Measurements from ENCODE around the gene MPV17L2. TPM values are rescaled to one million over a fixed set of nuclear protein-coding genes. Genes with fewer than 3 reads are reported as not detected.

MPV17L2 gene
- total and polyA plus RNA-seq, 4 donors = 3.6 to 28.0 (median 14.1) TPM

GRCh38 chr19:18176367-18177310 lies 16.4 kb upstream of the MPV17L2 start:
- peaks cover 4 to 13% (median 8%) of the 10 kb centered on the region in 4 donors for H3K4me1 ChIP-seq (ENCODE audit: control insufficient read depth in 4 of 4, insufficient read depth in 4 of 4, low read length in 3 of 4)
- WGBS = 93% methylated on average over 19 of the region's 19 CpGs
- no peaks in the 10 kb centered on the region for H3K27me3 ChIP-seq (ENCODE audit: control insufficient read depth in 4 of 4, insufficient read depth in 4 of 4, low read length in 3 of 4)
- H3K9me3 ChIP-seq (ENCODE audit: control insufficient read depth in 4 of 4, low read length in 3 of 4) = no peaks in the 10 kb centered on the region
- no peak overlapping the region for H3K9ac ChIP-seq (ENCODE audit: low read depth in 1 of 2, low read length in 2 of 2)
- no peak for TF ChIP-seq MAX (IDR thresholded peaks at IDR 0.05)
- no peak for TF ChIP-seq ZBTB33 (IDR thresholded peaks at IDR 0.05)
- TF ChIP-seq REST (IDR thresholded peaks at IDR 0.05) = no peak
- no peak for TF ChIP-seq EGR1 (IDR thresholded peaks at IDR 0.05; ENCODE audit: low read depth in 2 of 2)
- no peak for TF ChIP-seq SP1 (IDR thresholded peaks at IDR 0.05)
- peaks cover 0 to 3% (median under 1%) of the 10 kb centered on the region in 4 donors for H3K36me3 ChIP-seq (ENCODE audit: control insufficient read depth in 4 of 4, insufficient read depth in 3 of 4, low read depth in 1 of 4, low read length in 3 of 4)
- no peak overlapping the region for H3K27ac ChIP-seq (ENCODE audit: low read depth in 1 of 2, low read length in 2 of 2)
- H3K4me3 ChIP-seq (ENCODE audit: low read depth in 1 of 3, low read length in 3 of 3) = no peak overlapping the region
- DNase-seq (ENCODE audit: low spot score) = no peak

- peaks cover 0 to 3% (median under 1%) of the 10 kb centered on the region in 4 donors for H3K36me3 ChIP-seq (ENCODE audit: control insufficient read depth in 4 of 4, insufficient read depth in 3 of 4, low read depth in 1 of 4, low read length in 3 of 4)
- H3K4me1 ChIP-seq (ENCODE audit: control insufficient read depth in 4 of 4, insufficient read depth in 4 of 4, low read length in 3 of 4) = no peaks in the 10 kb centered on the region
- no peaks in the 10 kb centered on the region for H3K9me3 ChIP-seq (ENCODE audit: control insufficient read depth in 4 of 4, low read length in 3 of 4)
- DNase-seq (ENCODE audit: low spot score) = no peak
- no peak overlapping the region for H3K27ac ChIP-seq (ENCODE audit: low read depth in 1 of 2, low read length in 2 of 2)
- WGBS = 92% methylated on average over 5 of the region's 5 CpGs
- no peak overlapping the region for H3K4me3 ChIP-seq (ENCODE audit: low read depth in 1 of 3, low read length in 3 of 3)
- no peaks in the 10 kb centered on the region for H3K27me3 ChIP-seq (ENCODE audit: control insufficient read depth in 4 of 4, insufficient read depth in 4 of 4, low read length in 3 of 4)
- no peak overlapping the region for H3K9ac ChIP-seq (ENCODE audit: low read depth in 1 of 2, low read length in 2 of 2)
- TF ChIP-seq RAD21 (IDR thresholded peaks at IDR 0.05) (no peak), HNF4G (IDR thresholded peaks at IDR 0.05) (no peak), GABPA (IDR thresholded peaks at IDR 0.05 in 1 of 2, conservative IDR thresholded peaks at IDR 0.05 in 1 of 2) (no peak), YY1 (IDR thresholded peaks at IDR 0.05) (no peak), TAF1 (conservative IDR thresholded peaks at IDR 0.05) (no peak), EGR1 (IDR thresholded peaks at IDR 0.05; ENCODE audit: low read depth in 2 of 2) (no peak), MAX (IDR thresholded peaks at IDR 0.05) (no peak), FOXA1 (IDR thresholded peaks at IDR 0.05) (no peak), SP1 (IDR thresholded peaks at IDR 0.05) (no peak), FOXA2 (IDR thresholded peaks at IDR 0.05) (no peak), REST (IDR thresholded peaks at IDR 0.05) (no peak), JUND (IDR thresholded peaks at IDR 0.05) (no peak), CTCF (IDR thresholded peaks at IDR 0.05; ENCODE audit: low read depth, low read length, missing input control) (no peak), RXRA (IDR thresholded peaks at IDR 0.05) (no peak), NR2F2 (IDR thresholded peaks at IDR 0.05) (no peak), ZBTB33 (IDR thresholded peaks at IDR 0.05) (no peak)
Measured at GRCh38 chr19:18179957-18180356, 13.1 kb upstream of the MPV17L2 start.
